Aorta (tissue), 5 donors: Measurements from ENCODE around the gene OSGIN1. TPM values are rescaled to one million over a fixed set of nuclear protein-coding genes. Genes with fewer than 3 reads are reported as not detected.
A peak's percentile ranks its signal among the peaks of the same experiment; 100 is the strongest.
"Not testable (repeated sequence)": the region's sequence is repeated elsewhere in the genome, so short reads cannot be mapped to it uniquely, and the experiment has no call there.

Experiments used
- ATAC-seq: fragments of 200-7000 bp; cut with Tn5 transposase; one replicate; pipeline ENCODE4 v1.9.1; 2022; ENCODE audit warnings: moderate library complexity; ENCODE audit not compliant: low FRiP score
- DNase-seq, 2 donors: peaks; one replicate each; pipeline ENCODE4 v3.0.0-alpha.2; 2020
- H3K27ac ChIP-seq, 2 donors: one replicate each; pipeline ENCODE4 v1.5.1; 2013; ENCODE audit warnings: low read length in 2 of 2, mild to moderate bottlenecking in 2 of 2, moderate library complexity in 2 of 2, control low read depth in 1 of 2, inconsistent platforms in 1 of 2, low read depth in 1 of 2
- H3K27me3 ChIP-seq, 2 donors: one replicate each; pipeline ENCODE4 v1.6.1; 2013; ENCODE audit warnings: control low read depth in 1 of 2, low read length in 1 of 2, mild to moderate bottlenecking in 1 of 2, moderate library complexity in 1 of 2; ENCODE audit not compliant: insufficient read depth in 2 of 2, control insufficient read depth in 1 of 2
- H3K36me3 ChIP-seq, 2 donors: one replicate each; pipeline ENCODE4 v1.6.1; 2013; ENCODE audit warnings: control low read depth in 1 of 2, low read length in 1 of 2, mild to moderate bottlenecking in 1 of 2; ENCODE audit not compliant: insufficient read depth in 2 of 2, control insufficient read depth in 1 of 2
- H3K4me1 ChIP-seq, 2 donors: one replicate each; pipeline ENCODE4 v1.6.1; 2013; ENCODE audit warnings: low read length in 2 of 2, control low read depth in 1 of 2, mild to moderate bottlenecking in 1 of 2, moderate library complexity in 1 of 2; ENCODE audit not compliant: insufficient read depth in 2 of 2, control insufficient read depth in 1 of 2
- H3K4me3 ChIP-seq, 2 donors: one replicate each; pipeline ENCODE4 v1.5.1; 2013; ENCODE audit warnings: low read length in 2 of 2, control low read depth in 1 of 2, mild to moderate bottlenecking in 1 of 2
- H3K9me3 ChIP-seq: one replicate; pipeline ENCODE4 v1.6.1; 2013; ENCODE audit warnings: mild to moderate bottlenecking, low read length; ENCODE audit not compliant: control insufficient read depth
- WGBS, 2 donors: extraction: QIAGEN DNeasy Blood & Tissue Kit; methylation state at CpG; one replicate each; pipeline ENCODE4 v1.1.7; 2013; 5-methylcytosine and 5-hydroxymethylcytosine counted together
- intact Hi-C, 2 donors: fragments of 100-400 bp; cut with DNase I; formaldehyde crosslinking; loops; one replicate each; pipeline versions ENCODE4 v1.14.2 to v1.15.0; 2022
- polyA plus RNA-seq, 2 donors: library from polyadenylated mRNA; stranded (reverse); fragments of 200-250 nt; gene quantifications; one replicate each; pipeline ENCODE4 v1.2.3, GENCODE V29; 2013
- total RNA-seq, 2 donors: library from RNA; stranded (reverse); fragmentation: NEBNext Ultra II Directional; extraction: Animal tissue kit (Norgen Biotek cat#: 25700); gene quantifications; one replicate each; pipeline ENCODE4 v1.2.1, GENCODE V29; 2021
- donor health status: healthy with polysubstance abuse.
- donor health status: Bipolar disorder and iron deficiency.
- donor health status: DM: no; HTN: no; CAD: no.
- donor health status: DM: no; HTN: no; CAD: no.
- donor health status: DM: yes; HTN: yes; CAD: no.

The OSGIN1 gene
- total and polyA plus RNA-seq, 4 donors, result 10.0 to 13.7 (median 12.0) TPM

GRCh38 chr16:83937922-83938885 lies 14.8 kb upstream of the OSGIN1 start:
- 93 to 94% methylated on average over 18 of the region's 18 CpGs for WGBS, 2 donors
- Histone ChIP-seq H3K9me3 (no peaks in the 10 kb centered on the region), H3K4me1 (no peaks in the 10 kb centered on the region), H3K27ac (no peak overlapping the region), H3K4me3 (no peak overlapping the region), H3K36me3 (no peaks in the 10 kb centered on the region), H3K27me3 (no peaks in the 10 kb centered on the region)
- intact Hi-C loops, result no loop called here
- no peak for ATAC-seq
- DNase-seq, result no peak

- Histone ChIP-seq H3K9me3 (no peaks in the 10 kb centered on the region), H3K27me3 (no peaks in the 10 kb centered on the region), H3K4me1 (no peaks in the 10 kb centered on the region), H3K36me3 (no peaks in the 10 kb centered on the region), H3K27ac (no peak overlapping the region), H3K4me3 (no peak overlapping the region)
- WGBS, 2 donors, result 83 to 85% methylated on average over 12 of the region's 12 CpGs
- intact Hi-C loops, result no loop called here
- ATAC-seq (no peak), DNase-seq (peak in 1 of 2 donors; percentile 64)
Measured at GRCh38 chr16:83939266-83939855, 13.7 kb upstream of the OSGIN1 start.

GRCh38 chr16:83940119-83940518 lies 12.9 kb upstream of the OSGIN1 start:
- H3K4me3 ChIP-seq, result no peak overlapping the region
- H3K27ac ChIP-seq, result no peak overlapping the region
- intact Hi-C loops, result no loop called here
- DNase-seq (no peak), ATAC-seq (no peak)
- H3K4me1 ChIP-seq, result no peaks in the 10 kb centered on the region
- WGBS, 2 donors, result 56 to 66% methylated on average over 12 of the region's 12 CpGs
- H3K36me3 ChIP-seq, result no peaks in the 10 kb centered on the region
- H3K27me3 ChIP-seq, result no peaks in the 10 kb centered on the region
- H3K9me3 ChIP-seq, result no peaks in the 10 kb centered on the region

GRCh38 chr16:83940630-83941378 lies 12.2 kb upstream of the OSGIN1 start:
- H3K9me3 ChIP-seq, result no peaks in the 10 kb centered on the region
- H3K4me3 ChIP-seq, result no peak overlapping the region
- no peaks in the 10 kb centered on the region for H3K27me3 ChIP-seq
- H3K4me1 ChIP-seq, result no peaks in the 10 kb centered on the region
- 75 to 78% methylated on average over 28 of the region's 28 CpGs for WGBS, 2 donors
- ATAC-seq (no peak), DNase-seq (no peak)
- no peak overlapping the region for H3K27ac ChIP-seq
- no peaks in the 10 kb centered on the region for H3K36me3 ChIP-seq
- intact Hi-C loops, result no loop called here

GRCh38 chr16:83941546-83941945 lies 11.5 kb upstream of the OSGIN1 start:
- H3K27ac ChIP-seq, H3K27me3 ChIP-seq, intact Hi-C loops, H3K9me3 ChIP-seq, DNase-seq, H3K36me3 ChIP-seq, H3K4me1 ChIP-seq, ATAC-seq, H3K4me3 ChIP-seq: not testable (repeated sequence)
- WGBS, 2 donors, result 95 to 98% methylated on average over 9 of the region's 9 CpGs

- Histone ChIP-seq H3K27me3 (no peaks in the 10 kb centered on the region), H3K36me3 (no peaks in the 10 kb centered on the region), H3K4me3 (no peak overlapping the region), H3K4me1 (no peaks in the 10 kb centered on the region), H3K9me3 (no peaks in the 10 kb centered on the region), H3K27ac (no peak overlapping the region)
- intact Hi-C loops, result no loop called here
- 90 to 96% methylated on average over 14 of the region's 14 CpGs for WGBS, 2 donors
- peak in 1 of 2 donors; percentile 61 for DNase-seq
- ATAC-seq, result no peak
Measured at GRCh38 chr16:83942074-83942473, 11.0 kb upstream of the OSGIN1 start.

- no peaks in the 10 kb centered on the region for H3K27me3 ChIP-seq
- no peak for ATAC-seq
- H3K9me3 ChIP-seq, result no peaks in the 10 kb centered on the region
- WGBS, 2 donors, result 64 to 70% methylated on average over 11 of the region's 11 CpGs
- H3K4me3 ChIP-seq, result no peak overlapping the region
- DNase-seq, result peak in 1 of 2 donors; percentile 73
- H3K36me3 ChIP-seq, result no peaks in the 10 kb centered on the region
- no peaks in the 10 kb centered on the region for H3K4me1 ChIP-seq
- no peak overlapping the region for H3K27ac ChIP-seq
- intact Hi-C loops, result no loop called here
Measured at GRCh38 chr16:83942815-83943515, 10.1 kb upstream of the OSGIN1 start.

- H3K9me3 ChIP-seq, result no peaks in the 10 kb centered on the region
- no peaks in the 10 kb centered on the region for H3K36me3 ChIP-seq
- no peaks in the 10 kb centered on the region for H3K4me1 ChIP-seq
- no peak overlapping the region for H3K4me3 ChIP-seq
- no peak overlapping the region for H3K27ac ChIP-seq
- ATAC-seq (no peak), DNase-seq (no peak)
- WGBS, 2 donors, result 89 to 93% methylated on average over 10 of the region's 10 CpGs
- intact Hi-C loops, result no loop called here
- H3K27me3 ChIP-seq, result no peaks in the 10 kb centered on the region
Measured at GRCh38 chr16:83943516-83944050, 9.5 kb upstream of the OSGIN1 start.
